Ascending aorta (tissue), 2 donors: ENCODE results near the gene STK24. TPM values are rescaled to one million over a fixed set of nuclear protein-coding genes. Genes with fewer than 3 reads are reported as not detected.
A peak's percentile ranks its signal among the peaks of the same experiment; 100 is the strongest.

Experiments
- DNase-seq, 2 donors: peaks; one replicate each; pipeline ENCODE4 v3.0.0-alpha.2; 2019; ENCODE audit warnings: low spot score in 2 of 2
- H3K27ac ChIP-seq, 2 donors: fragments of 200-600 bp; sonication (generic); one replicate each; pipeline ENCODE4 v1.5.1; 2016 to 2017; ENCODE audit warnings: mild to moderate bottlenecking in 1 of 2
- H3K27me3 ChIP-seq: fragments of 200-600 bp; sonication (generic); one replicate; pipeline ENCODE4 v1.5.1; 2017
- H3K36me3 ChIP-seq, 2 donors: fragments of 200-600 bp; sonication (generic); one replicate each; pipeline ENCODE4 v1.5.1; 2016
- H3K4me1 ChIP-seq, 2 donors: fragments of 200-600 bp; sonication (generic); one replicate each; pipeline ENCODE4 v1.5.1; 2016 to 2017; ENCODE audit warnings: mild to moderate bottlenecking in 1 of 2
- H3K4me3 ChIP-seq, 2 donors: fragments of 200-600 bp; sonication (generic); one replicate each; pipeline ENCODE4 v1.5.1; 2016 to 2017; ENCODE audit warnings: mild to moderate bottlenecking in 1 of 2
- H3K9me3 ChIP-seq, 2 donors: fragments of 200-600 bp; sonication (generic); one replicate each; pipeline ENCODE4 v1.5.1; 2016
- CTCF ChIP-seq, 3 experiments: fragments of 200-600 bp in 2 of 3; fragments of 450-650 bp in 1 of 3; sonication (generic) in 2 of 3; IDR thresholded peaks; one replicate each; pipeline ENCODE4 v1.5.1; 2016 to 2019; ENCODE audit warnings: antibody characterized with exemption in 3 of 3, mild to moderate bottlenecking in 1 of 3, moderate library complexity in 1 of 3
- intact Hi-C: fragments of 100-400 bp; cut with DNase I; formaldehyde crosslinking; loops from one replicate; pipeline ENCODE4 v1.15.1; 2023
- total RNA-seq: library from RNA; depleted of rRNA; stranded (reverse); fragments of >200 nt; gene quantifications from one replicate; pipeline ENCODE4 v1.1.0, GENCODE V29; 2016

The STK24 gene
- total RNA-seq, 1 donor from 2014 or later: 35.4 TPM

DNA sequence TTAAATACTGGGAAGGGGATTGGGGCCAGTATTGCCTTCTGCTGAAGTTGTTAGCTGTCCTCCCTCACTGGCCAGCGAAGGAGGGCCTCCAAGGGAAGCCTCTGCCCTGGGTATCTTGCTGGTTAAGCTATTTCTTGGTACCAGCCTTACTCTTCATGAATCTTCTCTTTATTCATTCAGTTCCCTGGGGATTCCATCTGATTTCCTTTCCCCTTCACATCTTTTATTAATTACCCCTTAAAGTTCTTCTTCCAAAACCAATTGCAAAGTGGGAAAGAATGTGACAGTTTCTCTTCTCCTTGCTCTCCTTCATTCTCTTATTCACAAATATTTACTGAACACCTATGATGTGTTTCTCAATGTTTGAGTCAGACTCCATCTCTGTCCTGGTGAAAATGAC, 36.7 kb upstream of the STK24 start:
- H3K9me3 ChIP-seq: no peaks in the 10 kb centered on the region
- H3K4me3 ChIP-seq: no peak overlapping the region
- TF ChIP-seq CTCF (IDR thresholded peaks at IDR 0.05): no peak
- DNase-seq: no peak
- no peaks in the 10 kb centered on the region for H3K36me3 ChIP-seq
- intact Hi-C loops: no loop called here
- no peaks in the 10 kb centered on the region for H3K27me3 ChIP-seq
- H3K27ac ChIP-seq: no peak overlapping the region
- no peaks in the 10 kb centered on the region for H3K4me1 ChIP-seq

DNA sequence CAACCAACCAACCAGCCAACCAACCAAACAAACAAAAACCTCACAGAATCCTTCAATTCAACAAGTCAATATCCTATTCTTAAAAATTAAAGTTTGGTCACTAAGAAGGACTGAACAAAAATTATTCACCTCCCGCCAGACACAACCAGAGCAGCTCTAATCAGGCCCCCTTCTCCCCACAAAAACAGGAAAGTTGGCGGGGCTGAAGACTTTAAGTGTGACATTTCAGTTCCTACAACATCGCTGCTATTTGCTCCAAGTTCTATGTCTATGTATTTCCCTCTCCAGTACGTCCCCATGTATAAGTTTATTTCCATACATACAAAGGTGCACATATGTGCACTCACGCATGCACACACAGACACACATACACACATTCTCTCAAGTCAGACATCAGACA, 32.8 kb upstream of the STK24 start:
- Histone ChIP-seq H3K9me3 (no peaks in the 10 kb centered on the region), H3K36me3 (no peaks in the 10 kb centered on the region), H3K27me3 (no peaks in the 10 kb centered on the region), H3K4me1 (no peaks in the 10 kb centered on the region), H3K27ac (no peak overlapping the region), H3K4me3 (no peak overlapping the region)
- no peak for TF ChIP-seq CTCF (IDR thresholded peaks at IDR 0.05)
- no peak for DNase-seq
- intact Hi-C loops: no loop called here

- Histone ChIP-seq H3K36me3 (no peaks in the 10 kb centered on the region), H3K9me3 (no peaks in the 10 kb centered on the region), H3K4me3 (no peak overlapping the region), H3K4me1 (no peaks in the 10 kb centered on the region), H3K27ac (no peak overlapping the region), H3K27me3 (no peaks in the 10 kb centered on the region)
- no peak for TF ChIP-seq CTCF (IDR thresholded peaks at IDR 0.05)
- intact Hi-C loops: no loop called here
- DNase-seq: no peak
Observed at GRCh38 chr13:98606296-98606695, 29.4 kb upstream of the STK24 start.

DNA sequence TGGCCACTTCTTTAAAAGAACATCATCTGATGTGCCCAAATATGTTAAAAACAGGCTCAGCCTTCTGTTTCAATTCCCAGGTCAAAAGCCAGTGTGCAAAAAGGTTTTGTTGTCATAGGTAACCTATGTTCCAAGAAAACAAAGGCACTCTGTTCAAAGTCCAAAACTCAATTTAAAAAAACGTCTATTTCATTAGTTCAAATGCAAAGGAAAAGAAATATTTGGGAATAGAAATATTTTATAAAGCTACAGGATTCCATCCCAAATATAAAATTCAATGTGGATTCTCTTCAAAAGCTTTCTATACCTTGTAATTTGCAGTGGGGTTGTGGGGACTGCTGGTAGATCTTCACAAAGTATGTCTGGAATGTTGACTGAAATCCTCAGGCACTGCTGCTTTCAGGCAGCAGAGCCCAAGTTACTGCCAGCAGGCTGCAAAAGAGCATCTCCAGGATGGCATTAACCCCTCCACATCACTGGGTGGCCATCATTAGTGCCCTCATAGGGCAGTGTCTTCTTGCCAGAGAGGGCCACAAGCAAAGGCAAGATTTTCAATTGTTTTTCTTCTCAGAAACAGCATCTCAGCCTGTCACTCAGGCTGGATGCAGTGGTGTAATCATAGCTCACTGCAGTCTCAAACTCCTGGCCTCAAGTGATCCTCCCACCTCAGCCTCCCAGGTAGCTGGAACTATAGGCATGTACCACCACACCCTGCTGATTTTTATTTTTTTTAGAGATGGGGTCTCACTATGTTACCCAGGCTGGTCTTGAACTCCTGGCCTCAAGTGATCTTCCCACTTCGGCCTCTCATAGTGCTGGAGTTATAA, 22.8 kb upstream of the STK24 start:
- no peaks in the 10 kb centered on the region for H3K4me1 ChIP-seq
- no peak for DNase-seq
- intact Hi-C loops: no loop called here
- no peaks in the 10 kb centered on the region for H3K27me3 ChIP-seq
- no peaks in the 10 kb centered on the region for H3K9me3 ChIP-seq
- no peak overlapping the region for H3K4me3 ChIP-seq
- no peaks in the 10 kb centered on the region for H3K36me3 ChIP-seq
- H3K27ac ChIP-seq: no peak overlapping the region
- TF ChIP-seq CTCF (IDR thresholded peaks at IDR 0.05): no peak

DNA sequence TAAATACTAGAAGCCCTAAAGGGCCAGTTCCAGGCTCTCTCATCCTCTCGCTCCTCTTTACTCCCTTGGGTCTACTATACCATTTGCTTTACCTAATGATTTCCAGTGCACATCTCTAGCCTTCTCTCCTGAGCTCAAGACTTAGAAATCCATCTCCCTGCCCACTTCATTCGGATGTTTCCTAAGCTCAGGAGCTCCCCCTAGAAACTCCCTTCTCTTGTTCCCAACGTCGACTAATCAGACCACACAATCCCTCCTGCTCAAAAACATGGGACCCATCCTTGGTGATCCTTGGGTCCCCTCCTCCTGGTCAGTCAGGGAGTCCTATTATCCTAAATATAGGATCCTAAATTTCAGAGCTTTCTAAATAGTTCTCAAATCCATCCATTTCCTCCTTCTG, 21.1 kb upstream of the STK24 start:
- no peak for DNase-seq
- no peaks in the 10 kb centered on the region for H3K27me3 ChIP-seq
- no peaks in the 10 kb centered on the region for H3K4me1 ChIP-seq
- TF ChIP-seq CTCF (IDR thresholded peaks at IDR 0.05): peak in 1 of 3 experiments; percentile 10
- intact Hi-C loops: no loop called here
- H3K9me3 ChIP-seq: no peaks in the 10 kb centered on the region
- no peaks in the 10 kb centered on the region for H3K36me3 ChIP-seq
- no peak overlapping the region for H3K4me3 ChIP-seq
- H3K27ac ChIP-seq: no peak overlapping the region
